ENCODE results near the gene GIPR. TPM values are rescaled to one million over a fixed set of nuclear protein-coding genes. Genes with fewer than 3 reads are reported as not detected.
"Not testable (repeated sequence)": the region's sequence is repeated elsewhere in the genome, so short reads cannot be mapped to it uniquely, and the experiment has no call there.

Gene GIPR, protein sequence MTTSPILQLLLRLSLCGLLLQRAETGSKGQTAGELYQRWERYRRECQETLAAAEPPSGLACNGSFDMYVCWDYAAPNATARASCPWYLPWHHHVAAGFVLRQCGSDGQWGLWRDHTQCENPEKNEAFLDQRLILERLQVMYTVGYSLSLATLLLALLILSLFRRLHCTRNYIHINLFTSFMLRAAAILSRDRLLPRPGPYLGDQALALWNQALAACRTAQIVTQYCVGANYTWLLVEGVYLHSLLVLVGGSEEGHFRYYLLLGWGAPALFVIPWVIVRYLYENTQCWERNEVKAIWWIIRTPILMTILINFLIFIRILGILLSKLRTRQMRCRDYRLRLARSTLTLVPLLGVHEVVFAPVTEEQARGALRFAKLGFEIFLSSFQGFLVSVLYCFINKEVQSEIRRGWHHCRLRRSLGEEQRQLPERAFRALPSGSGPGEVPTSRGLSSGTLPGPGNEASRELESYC
- 4.7 TPM for total RNA-seq
- long read RNA-seq, partial matches to known transcripts, result 0 of 3 reads
- long read RNA-seq, other reads (novel, unspliced or antisense), result 2 of 3 reads

- H3K9me3 ChIP-seq (replicated peaks), result no peaks in the 10 kb centered on the region
- no peak for TF ChIP-seq CTCF (IDR thresholded peaks at IDR 0.05; ENCODE audit: borderline replicate concordance)
- H3K27me3 ChIP-seq (ENCODE audit: low read depth), result peaks cover 99% of the 10 kb centered on the region
- H3K27ac ChIP-seq (replicated peaks), result peak within 1 kb of the TSS; percentile 30
- H3K4me1 ChIP-seq, result peaks cover 21% of the 10 kb centered on the region
- intact Hi-C loops (cut with micrococcal nuclease), result no loop called here
- peak; percentile 57 for DNase-seq
- no peaks in the 10 kb centered on the region for H3K36me3 ChIP-seq
- H3K4me3 ChIP-seq, result peak within 1 kb of the TSS; percentile 64
Measured at GRCh38 chr19:45667620-45668341, at the start of gene GIPR. GIPR (plus strand) TSS chr19:45668221; CDS start chr19:45669521, 1,300 bp downstream.

- DNase-seq, result no peak
- Histone ChIP-seq H3K27ac (replicated peaks) (no peak overlapping the region), H3K9me3 (replicated peaks) (no peaks in the 10 kb centered on the region), H3K4me3 (no peak overlapping the region), H3K4me1 (no peaks in the 10 kb centered on the region), H3K27me3 (ENCODE audit: low read depth) (no peaks in the 10 kb centered on the region), H3K36me3 (peaks cover 66% of the 10 kb centered on the region)
- intact Hi-C loops (cut with micrococcal nuclease), result no loop called here
- no peak for TF ChIP-seq CTCF (IDR thresholded peaks at IDR 0.05; ENCODE audit: borderline replicate concordance)
Measured at GRCh38 chr19:45621389-45621788, 46.6 kb upstream of the GIPR start.

DNA sequence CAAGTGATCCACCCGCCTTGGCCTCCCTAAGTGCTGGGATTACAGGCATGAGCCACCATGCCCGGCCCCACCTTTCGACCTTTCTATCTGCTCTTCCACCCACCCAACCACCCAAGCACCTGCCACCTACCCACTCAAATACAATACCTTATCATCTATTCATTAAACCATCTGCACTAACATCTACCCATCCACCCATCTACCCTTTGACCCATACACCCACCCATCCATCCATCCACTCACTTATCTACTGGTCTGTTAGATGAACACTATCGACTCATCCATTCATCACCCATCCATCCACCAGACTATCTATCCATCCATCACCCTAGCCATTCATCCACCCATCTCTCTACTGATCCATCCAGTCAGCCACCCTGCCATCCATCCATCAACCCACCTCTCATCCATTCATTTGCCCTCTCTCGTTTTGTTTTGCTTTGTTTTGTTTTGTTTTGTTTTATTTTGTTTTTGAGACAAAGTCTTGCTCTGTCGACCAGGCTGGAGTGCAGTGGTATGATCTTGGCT is 46.0 kb upstream of the GIPR start:
- Histone ChIP-seq H3K4me3 (no peak overlapping the region), H3K36me3 (peaks cover 72% of the 10 kb centered on the region), H3K4me1 (no peaks in the 10 kb centered on the region), H3K27me3 (ENCODE audit: low read depth) (no peaks in the 10 kb centered on the region), H3K9me3 (replicated peaks) (no peaks in the 10 kb centered on the region), H3K27ac (replicated peaks) (no peak overlapping the region)
- no peak for TF ChIP-seq CTCF (IDR thresholded peaks at IDR 0.05; ENCODE audit: borderline replicate concordance)
- intact Hi-C loops (cut with micrococcal nuclease), result no loop called here
- no peak for DNase-seq

- Histone ChIP-seq H3K27me3 (ENCODE audit: low read depth) (no peaks in the 10 kb centered on the region), H3K36me3 (peaks cover 81% of the 10 kb centered on the region), H3K4me3 (no peak overlapping the region), H3K4me1 (no peaks in the 10 kb centered on the region), H3K9me3 (replicated peaks) (no peaks in the 10 kb centered on the region), H3K27ac (replicated peaks) (no peak overlapping the region)
- intact Hi-C loops (cut with micrococcal nuclease), result no loop called here
- no peak for DNase-seq
- TF ChIP-seq CTCF (IDR thresholded peaks at IDR 0.05; ENCODE audit: borderline replicate concordance), result no peak
Measured at GRCh38 chr19:45623984-45624383, 44.0 kb upstream of the GIPR start.

DNA sequence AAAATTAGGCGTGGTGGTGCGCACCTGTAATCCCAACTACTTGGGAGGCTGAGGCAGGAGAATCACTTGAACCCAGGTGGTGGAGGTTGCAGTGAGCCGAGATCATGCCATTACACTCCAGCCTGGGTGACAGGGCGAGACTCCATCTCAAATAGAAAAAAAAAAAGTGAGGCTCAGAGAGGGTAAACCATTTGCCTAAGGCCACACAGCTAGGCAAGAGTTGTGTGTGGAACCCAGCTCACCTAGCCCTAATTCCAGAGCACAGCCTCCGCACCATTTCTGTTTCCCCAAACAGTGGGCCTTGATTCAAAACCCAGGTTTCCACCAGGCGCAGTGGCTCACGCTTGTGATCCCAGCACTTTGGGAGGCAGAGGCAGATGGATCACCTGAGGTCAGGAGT is 39.8 kb upstream of the GIPR start:
- peaks cover 67% of the 10 kb centered on the region for H3K36me3 ChIP-seq
- DNase-seq; H3K27me3 ChIP-seq (ENCODE audit: low read depth); H3K4me1 ChIP-seq; H3K27ac ChIP-seq (replicated peaks); intact Hi-C loops (cut with micrococcal nuclease); H3K4me3 ChIP-seq; H3K9me3 ChIP-seq (replicated peaks): not testable (repeated sequence)
